ENCODE measurements around the gene KLHL18. TPM values are rescaled to one million over a fixed set of nuclear protein-coding genes. Genes with fewer than 3 reads are reported as not detected.
"Not testable (repeated sequence)": the region's sequence is repeated elsewhere in the genome, so short reads cannot be mapped to it uniquely, and the experiment has no call there.

The KLHL18 gene
- total and polyA plus RNA-seq, 2 of the 4 experiments (the other 2 are of a cell fraction) = 29.1 to 76.2 TPM

DNA sequence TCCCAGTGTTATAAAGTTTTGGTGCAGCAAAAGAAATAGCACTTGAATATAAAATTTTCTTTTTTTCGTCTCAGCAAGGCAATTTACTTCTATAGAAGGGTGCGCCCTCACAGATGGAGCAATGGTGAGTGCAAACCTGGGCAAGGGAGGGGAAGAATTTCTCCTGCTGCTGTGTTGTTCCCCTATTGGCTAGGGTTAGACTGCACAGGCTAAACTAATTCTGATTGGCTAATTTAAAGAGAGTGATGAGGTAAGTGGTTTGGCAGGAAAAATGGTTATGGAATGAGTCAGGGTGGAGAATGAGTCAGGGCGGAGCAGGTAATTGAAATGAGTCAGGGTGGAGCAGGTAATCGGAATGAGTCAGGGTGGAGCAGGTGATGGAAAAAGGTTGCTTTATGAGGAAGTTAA, 77.4 kb downstream of the KLHL18 start:
- not testable (repeated sequence) for H3K36me3 ChIP-seq (ENCODE audit: control insufficient read depth, insufficient read depth, low read length)

More for the DNA sequence above, 77.4 kb downstream of the KLHL18 start:
- in situ Hi-C loops (cut with MboI; ENCODE audit: low sequenced_read_pairs) = loop anchor here (25.0 kb wide), 1 partner anchor 648 kb away; the partner anchor contains the start of genes PRSS50 and TMIE
- BruUV-seq (replicated peaks); H3K14ac ChIP-seq (replicated peaks; ENCODE audit: low read depth, low read length); POLR2A ChIA-PET (ENCODE audit: unreplicated experiment); intact Hi-C loops (cut with micrococcal nuclease); H3K18ac ChIP-seq (ENCODE audit: low read depth, low read length); H4K20me1 ChIP-seq (ENCODE audit: insufficient read depth, low read length); H2BK5ac ChIP-seq (ENCODE audit: low read depth, low read length, poor library complexity, severe bottlenecking); H3K56ac ChIP-seq (ENCODE audit: extremely low read depth, insufficient read depth, low read length); CTCF ChIA-PET; H3K9ac ChIP-seq (ENCODE audit: low read depth, low read length); H2AK5ac ChIP-seq (ENCODE audit: low read depth, low read length); H4K91ac ChIP-seq (ENCODE audit: insufficient read depth, low read depth, low read length); H2AK9ac ChIP-seq (replicated peaks; ENCODE audit: low read depth, low read length, poor library complexity); H4K5ac ChIP-seq (ENCODE audit: low read depth, low read length); H3K23ac ChIP-seq (ENCODE audit: low read depth, low read length); H3K27ac ChIP-seq (ENCODE audit: insufficient read depth, low read length); H2BK20ac ChIP-seq (ENCODE audit: low read depth, low read length); ATAC-seq (ENCODE audit: low read depth); H3K27me3 ChIP-seq (ENCODE audit: control insufficient read depth, insufficient read depth, low read length); H3K9me1 ChIP-seq (ENCODE audit: insufficient read depth, low read length); H4K8ac ChIP-seq (ENCODE audit: low read depth in 2 of 2, low read length in 2 of 2); H3K79me1 ChIP-seq (ENCODE audit: low read depth in 1 of 2, low read length in 2 of 2); DNase-seq; H3K4me2 ChIP-seq (ENCODE audit: low read depth, low read length); dilution Hi-C loops (cut with HindIII; ENCODE audit: low sequenced_read_pairs, unreplicated experiment); H3K4ac ChIP-seq (ENCODE audit: low read depth, low read length); H2AFZ ChIP-seq (replicated peaks; ENCODE audit: low read length, poor library complexity); H3K4me1 ChIP-seq (ENCODE audit: control insufficient read depth, insufficient read depth, low read length); H2BK15ac ChIP-seq (ENCODE audit: low read depth, low read length); H3K4me3 ChIP-seq (ENCODE audit: insufficient read depth, low read depth, low read length); H2BK120ac ChIP-seq (ENCODE audit: low read depth, low read length): not testable (repeated sequence)
- no CpG with 5 or more reads among the region's 4 CpGs for WGBS, 2 experiments (ENCODE audit: extremely low coverage in 2 of 2, insufficient read length in 1 of 2)
- peaks cover 22% of the 10 kb centered on the region for H3K9me3 ChIP-seq (ENCODE audit: control insufficient read depth, insufficient read depth, low read length)

All from IMR-90 (cell line).